HG02798 (cell line): ENCODE measurements around the gene NDUFAB1.
"Not testable (repeated sequence)": the region's sequence is repeated elsewhere in the genome, so short reads cannot be mapped to it uniquely, and the experiment has no call there.

Source experiments
- ATAC-seq: cut with Tn5 transposase; IDR thresholded peaks from one replicate; pipeline ENCODE4 v1.9.1; 2021; ENCODE audit warnings: mild to moderate bottlenecking; ENCODE audit not compliant: unreplicated experiment, poor library complexity

Gene NDUFAB1

DNA sequence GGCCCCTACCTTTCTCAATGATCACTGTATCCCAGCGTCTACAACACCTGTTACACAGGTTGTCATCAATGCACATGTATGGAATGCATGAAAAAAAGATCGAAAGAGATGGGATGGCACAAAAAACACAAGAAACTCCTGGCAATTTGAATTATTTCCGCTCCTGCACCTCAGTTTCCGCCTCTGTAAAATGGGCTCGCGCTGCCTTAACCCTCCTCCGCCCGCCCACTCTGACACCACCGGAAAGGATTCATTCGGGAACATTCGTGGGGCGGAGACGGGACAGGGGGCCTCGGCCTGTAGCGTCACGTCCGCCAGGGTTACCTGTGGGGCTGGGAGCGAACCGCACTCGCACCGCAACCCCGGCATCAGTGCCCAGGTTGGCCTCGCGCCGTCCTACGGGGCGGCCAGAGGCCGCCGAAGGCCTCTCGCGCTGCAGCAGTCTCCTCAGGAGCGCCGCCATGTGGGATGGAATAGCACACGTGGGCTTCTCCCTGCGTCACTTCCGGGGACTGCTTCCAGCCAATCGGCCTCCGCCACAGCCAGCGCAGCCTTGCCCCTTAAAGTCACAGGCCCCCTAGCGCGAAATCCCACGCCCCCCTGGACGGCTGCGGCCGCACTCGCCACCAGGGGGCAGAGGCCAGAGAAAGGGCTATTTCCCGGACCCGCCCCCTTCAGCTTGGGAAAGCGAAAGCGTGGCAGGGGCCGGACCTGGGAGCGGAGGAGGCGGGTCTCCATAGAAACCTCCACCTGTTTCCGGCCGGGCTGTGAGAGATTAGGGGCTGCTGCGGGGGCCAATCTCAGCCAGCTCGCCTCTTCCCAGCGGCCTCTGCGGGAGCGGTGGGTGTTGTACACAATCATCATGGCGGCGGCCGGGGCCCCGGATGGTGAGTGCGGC, 39.0 kb downstream of the NDUFAB1 start, which contains the start of the genes EARS2 and UBFD1:
Gene EARS2 (minus strand): TSS at position 470 of the 898 bp plus-strand sequence. CDS start 7 bp downstream, at position 463.
Gene UBFD1 (plus strand): TSS at position 847 of the 898 bp plus-strand sequence. CDS start 16 bp downstream, at position 863.
- ATAC-seq: peak; percentile 91

DNA sequence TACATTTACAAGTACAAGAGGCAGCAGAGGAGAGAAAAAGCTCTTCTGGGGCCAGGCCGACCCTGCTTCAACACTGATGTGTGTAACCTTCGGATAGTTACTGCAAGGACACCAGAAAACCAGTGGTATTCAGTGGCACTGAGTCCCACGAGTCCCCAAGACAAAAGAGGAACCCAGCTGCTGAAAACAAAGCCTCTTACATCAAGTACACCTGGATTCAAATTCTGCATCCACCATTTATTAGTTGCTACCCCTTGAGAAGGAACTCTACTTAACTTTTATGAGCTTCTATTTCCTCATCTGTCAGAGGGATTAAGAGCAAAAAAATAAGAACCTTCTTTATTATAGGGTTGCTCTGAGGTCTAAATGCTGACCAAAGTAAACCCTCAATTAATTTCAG, 41.6 kb downstream of the NDUFAB1 start:
- ATAC-seq: no peak

DNA sequence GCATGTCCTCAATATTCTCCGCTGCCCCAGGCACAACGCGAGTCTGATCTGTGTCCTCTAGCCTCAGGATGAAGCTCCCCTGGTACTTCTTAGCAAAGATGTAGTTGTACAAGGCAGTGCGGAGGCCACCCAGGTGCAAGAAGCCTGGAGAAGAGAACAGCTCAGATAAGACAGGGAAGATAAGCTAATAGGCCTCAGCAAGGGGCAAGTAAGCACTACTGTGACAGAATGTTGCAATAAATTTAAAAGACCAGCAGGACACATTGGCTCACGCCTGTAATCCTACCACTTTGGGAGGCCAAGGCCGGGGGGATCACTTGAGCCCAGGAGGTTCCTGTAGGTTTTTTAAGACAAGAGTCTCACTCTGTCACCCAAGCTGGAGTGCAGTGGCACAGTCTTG, 44.0 kb downstream of the NDUFAB1 start:
- ATAC-seq: no peak

DNA sequence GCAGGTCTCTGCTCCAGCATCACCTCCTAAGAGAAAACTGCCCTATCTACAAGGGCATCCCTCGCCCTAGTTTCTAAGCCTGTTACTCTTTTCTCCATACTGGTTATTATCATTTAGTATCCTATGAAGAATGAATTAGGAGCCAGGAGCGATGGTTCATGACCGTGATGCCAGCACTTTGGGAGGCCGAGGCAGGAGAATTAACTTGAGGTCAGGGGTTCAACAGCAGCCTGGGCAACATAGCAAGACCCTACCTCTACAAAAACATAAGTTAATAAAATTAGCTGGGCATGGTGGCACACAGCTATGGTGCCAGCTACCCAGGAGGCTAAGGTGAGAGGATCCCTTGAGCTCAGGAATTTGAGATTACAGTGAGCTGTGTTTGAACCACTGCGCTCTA, 46.2 kb downstream of the NDUFAB1 start:
- no peak for ATAC-seq

DNA sequence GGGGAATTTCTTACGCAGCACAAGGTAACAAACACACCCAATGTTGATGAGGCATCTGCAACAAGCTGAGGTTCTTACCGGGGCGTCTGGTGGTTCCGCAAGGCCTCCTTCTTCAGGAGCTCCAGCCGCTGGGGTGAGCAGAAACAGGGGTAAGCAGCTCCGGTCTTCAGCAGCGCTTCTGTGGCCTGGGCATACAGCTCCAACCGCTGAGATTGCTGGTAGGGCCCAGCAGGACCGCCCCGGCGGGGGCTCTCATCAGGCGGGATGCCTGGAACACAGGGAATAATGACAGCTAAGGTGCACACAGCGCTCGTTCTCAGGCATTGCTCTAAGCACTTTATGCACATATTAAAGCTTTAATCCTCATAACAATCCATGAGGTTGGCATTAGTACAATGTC, 51.7 kb downstream of the NDUFAB1 start:
- ATAC-seq: no peak

DNA sequence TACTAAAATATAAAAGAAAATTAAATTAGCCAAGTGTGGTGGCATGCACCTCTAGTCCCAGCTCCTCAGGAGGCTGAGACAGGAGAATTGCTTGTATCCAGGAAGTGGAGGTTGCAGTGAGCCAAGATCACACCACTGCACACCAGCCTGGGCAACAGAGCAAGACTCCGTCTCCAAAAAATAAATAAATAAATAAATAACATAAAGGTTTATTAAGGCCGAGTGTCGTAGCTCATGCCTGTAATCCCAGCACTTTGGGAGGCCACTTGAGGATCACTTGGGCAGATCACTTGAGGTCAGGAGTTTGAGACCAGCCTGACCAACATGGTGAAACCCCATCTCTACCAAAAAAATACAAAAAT, 55.3 kb downstream of the NDUFAB1 start:
- ATAC-seq: not testable (repeated sequence)

DNA sequence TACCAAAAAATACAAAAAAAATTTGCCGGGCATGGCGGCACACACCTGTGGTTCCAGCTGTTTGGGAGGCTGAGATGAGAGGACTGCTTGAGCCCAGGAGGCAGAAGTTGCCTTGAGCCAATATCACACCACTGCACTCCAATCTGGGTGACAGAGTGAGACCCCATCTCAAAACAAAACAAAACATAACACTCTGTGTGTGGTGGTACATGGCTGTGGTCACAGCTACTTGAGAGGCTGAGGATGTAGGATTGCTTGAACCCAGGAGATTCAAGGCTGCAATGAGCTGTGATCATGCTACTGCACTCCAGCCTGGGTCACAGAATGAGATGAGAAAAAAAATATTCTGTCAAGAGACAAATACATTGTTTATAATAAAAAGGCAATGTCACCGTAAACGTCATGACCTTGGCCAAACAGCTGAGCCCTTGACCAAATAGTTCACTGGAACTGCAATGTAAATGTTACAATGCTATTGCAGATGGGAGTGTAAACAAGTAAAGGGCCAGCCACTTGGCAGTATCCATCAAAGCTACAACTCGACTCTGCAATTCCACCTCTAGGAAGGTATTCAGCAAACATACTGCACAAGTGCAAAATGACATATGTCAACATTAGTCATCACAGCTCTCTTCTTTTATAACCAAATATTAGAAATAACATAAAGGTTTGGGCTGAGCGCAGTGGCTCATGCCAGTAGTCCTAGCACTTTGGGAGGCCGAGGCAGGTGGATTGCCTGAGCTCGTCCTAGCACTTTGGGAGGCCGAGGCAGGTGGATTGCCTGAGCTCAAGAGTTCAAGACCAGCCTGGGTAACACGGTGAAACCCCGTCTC, 55.9 kb downstream of the NDUFAB1 start:
- no peak for ATAC-seq

DNA sequence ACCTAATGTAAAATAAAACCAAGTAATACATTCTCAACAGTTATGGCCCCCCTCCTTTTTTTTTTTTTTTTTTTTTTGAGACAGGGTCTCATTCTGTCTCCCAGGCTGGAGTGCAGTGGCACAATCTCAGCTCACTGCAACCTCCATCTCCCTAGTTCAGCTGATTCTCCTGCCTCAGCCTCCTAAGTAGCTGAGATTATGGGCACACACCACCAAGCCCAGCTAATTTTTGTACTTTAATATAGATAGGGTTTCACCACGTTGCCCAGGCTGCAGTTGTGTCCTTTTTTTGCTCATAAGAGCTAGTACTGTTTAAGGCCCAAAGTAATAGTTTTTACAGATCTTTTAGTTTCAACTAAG, 57.2 kb downstream of the NDUFAB1 start:
- ATAC-seq: no peak

DNA sequence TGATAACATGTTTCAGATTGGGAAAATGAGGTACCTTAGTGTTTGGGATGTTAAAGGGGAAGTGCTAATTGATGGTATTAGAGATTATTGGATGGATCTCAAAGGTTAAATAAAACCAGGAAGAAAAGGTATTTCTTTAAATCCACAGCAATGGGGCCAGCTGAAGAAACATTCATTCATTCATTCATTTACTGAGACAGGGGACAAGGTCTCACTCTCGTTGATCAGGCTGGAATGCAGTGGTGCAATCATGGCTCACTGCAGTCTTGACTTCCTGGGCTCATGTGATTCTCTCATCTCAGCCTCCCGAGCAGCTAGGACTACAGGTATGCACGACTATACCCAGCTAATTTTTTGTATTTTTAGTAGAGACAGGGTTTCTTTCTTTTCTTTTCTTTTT, 58.7 kb downstream of the NDUFAB1 start:
- no peak for ATAC-seq

DNA sequence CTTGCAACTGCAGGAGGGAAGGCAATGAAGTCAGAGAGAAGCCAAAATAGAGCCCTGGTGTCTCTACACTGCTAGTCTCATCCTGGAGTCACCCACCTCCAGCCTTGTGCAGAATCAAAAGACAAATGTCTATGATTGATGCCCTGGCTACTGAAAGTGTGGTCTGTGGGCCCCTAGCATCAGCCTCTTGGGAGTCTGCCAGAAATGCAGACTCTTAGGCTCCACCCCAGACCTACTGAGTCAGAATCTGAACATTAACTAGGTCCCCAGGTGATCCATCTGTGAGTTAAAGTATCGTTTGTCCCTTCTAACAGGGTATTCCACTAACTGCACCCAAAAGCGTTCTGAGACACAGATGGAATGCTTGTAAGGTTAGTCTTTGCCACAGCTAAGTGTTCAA, 60.2 kb downstream of the NDUFAB1 start:
- ATAC-seq: no peak

DNA sequence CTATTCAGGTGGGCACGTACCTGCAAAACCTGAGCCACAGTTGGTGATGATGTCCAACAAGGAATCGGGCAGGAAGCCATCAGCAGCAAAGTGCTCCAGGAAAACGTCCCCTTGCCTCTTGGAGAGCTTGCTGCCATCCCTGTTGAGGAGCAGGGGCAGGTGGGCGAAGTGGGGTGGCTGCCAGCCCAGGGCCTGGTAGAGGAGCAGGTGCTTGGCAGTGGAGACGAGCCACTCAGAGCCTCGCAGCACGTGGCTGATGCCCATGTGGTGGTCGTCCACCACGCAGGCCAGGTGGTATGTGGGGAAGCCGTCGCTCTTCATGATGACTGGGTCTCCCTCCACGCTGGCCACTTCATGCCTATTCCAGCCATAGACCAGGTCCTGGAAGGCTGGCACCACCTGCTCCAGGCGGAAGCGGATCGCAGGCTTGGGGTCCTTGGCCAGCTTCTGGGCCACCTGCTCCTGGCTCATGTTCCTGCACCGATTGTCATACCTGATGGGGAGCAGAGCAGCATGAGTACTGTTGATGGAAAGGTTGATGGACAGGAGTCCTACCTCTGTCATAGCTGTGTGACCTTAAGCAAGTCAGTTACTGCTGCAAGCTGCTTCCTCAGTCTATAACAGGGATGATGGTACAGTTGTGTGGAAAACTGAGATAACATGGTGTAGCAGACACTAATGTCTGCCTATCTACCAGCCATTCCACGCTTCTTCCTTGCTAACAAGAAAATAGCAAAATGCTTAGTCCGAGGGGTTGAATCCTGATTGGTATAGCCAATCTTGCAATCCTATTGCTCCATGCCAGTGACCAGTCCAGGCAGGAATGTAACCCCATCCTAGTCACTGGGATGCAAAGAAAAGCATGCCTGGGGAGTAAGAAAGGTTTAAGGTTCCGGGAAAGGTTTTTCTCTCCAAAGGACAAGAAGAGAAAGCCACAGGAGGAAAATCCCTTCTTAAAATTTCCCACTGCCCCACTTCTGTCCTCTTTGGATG, 61.0 kb downstream of the NDUFAB1 start:
- ATAC-seq: no peak

DNA sequence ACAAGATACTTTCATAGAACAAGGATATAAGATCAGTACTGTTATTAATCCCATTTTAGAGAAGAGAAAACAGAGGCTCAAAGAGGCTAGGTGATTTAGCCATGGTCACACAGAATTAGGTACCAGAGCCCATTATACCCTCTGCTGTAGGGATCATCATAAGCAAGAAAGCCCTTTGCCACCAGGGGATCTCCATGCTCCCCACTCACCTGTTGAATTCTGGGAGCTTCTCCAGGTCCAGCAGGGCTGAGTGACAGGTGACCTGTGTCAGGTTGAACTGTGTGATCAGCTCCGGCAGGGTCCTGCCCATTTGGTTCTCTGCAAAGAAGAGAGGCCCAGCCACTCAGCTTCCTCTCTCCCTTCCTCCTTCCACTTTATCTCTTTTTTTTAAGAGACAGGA, 63.7 kb downstream of the NDUFAB1 start:
- ATAC-seq: no peak
